ENCODE data around the gene AVPR1B.

AVPR1B gene

DNA sequence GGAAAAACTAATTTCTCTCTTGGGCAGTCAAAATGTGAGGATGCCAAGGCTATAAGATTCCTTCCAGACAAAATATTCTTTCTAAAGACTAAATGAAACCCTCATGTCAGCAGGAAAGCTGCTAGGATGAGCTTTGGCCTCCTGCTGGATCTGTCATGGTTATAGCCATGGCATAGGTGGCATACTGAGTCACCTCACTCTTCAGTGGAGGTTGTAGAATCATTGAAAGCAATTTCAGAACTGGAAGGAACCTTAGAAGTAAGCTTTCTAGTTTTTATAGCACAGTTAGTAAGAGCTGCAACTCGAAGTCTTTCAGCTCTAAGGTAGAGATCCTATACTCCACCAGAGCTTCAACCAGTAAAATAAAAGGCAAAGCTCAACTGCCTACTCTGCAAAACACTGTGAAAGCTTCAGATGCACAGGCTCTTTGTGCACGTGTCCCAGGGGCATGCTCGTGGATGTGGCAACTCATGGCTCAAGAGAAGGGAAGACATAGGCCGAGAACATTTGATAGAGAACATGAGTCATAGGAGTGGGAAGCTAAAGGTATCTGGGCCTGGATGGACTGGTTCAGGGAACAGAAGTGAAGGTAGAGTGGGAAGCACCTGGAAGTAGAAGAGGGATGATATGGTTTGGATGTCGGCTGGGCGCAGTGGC is 5.8 kb downstream of the AVPR1B start:
- DNase-seq (ENCODE audit: low read depth): no peak

DNA sequence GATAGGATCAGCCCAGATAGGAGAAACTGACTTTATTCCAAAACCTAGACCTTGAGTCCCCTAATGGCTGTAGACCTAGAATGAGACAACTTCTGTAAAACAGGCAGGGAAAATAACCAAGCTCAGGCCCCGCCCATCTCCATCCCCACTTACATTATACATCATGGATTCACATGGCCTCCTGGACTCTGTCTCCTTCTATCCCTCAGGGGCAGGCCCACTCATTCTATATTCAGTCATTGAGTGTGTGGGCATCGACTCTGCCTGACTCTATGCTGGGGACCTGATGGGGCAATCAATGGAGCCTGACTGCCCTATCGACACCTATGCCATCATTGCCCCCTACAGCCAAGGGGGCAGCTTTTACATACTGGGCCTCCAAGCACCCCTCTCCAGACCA is 6.4 kb downstream of the AVPR1B start:
- no peak for DNase-seq (ENCODE audit: low read depth)

DNA sequence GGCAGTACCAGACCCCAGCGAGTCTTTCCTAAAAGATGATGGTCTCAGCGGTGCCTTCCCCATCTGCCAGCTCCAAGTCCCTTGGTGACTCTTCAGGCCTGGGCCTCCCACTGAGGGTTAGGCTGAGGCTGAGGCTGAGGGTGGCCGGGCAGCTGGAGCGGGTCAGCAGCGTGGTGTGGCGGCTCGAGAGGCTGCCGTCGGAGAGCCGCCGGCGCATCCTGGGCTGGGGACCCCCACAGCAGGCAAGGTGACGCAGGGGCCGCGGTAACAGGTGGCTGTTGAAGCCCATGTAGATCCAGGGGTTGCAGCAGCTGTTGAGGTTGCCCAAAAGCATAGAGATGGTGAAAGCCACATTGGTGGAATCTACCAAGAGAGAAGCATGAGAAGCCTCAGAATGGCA is 7.0 kb downstream of the AVPR1B start:
- DNase-seq (ENCODE audit: low read depth): no peak

- no peak for DNase-seq (ENCODE audit: low read depth)
Observed at GRCh38 chr1:206109718-206110117, 7.5 kb downstream of the AVPR1B start.

- no peak for DNase-seq (ENCODE audit: low read depth)
Observed at GRCh38 chr1:206108635-206109034, 8.6 kb downstream of the AVPR1B start.

- DNase-seq (ENCODE audit: low read depth): no peak
Observed at GRCh38 chr1:206107168-206107544, 10.0 kb downstream of the AVPR1B start.

DNA sequence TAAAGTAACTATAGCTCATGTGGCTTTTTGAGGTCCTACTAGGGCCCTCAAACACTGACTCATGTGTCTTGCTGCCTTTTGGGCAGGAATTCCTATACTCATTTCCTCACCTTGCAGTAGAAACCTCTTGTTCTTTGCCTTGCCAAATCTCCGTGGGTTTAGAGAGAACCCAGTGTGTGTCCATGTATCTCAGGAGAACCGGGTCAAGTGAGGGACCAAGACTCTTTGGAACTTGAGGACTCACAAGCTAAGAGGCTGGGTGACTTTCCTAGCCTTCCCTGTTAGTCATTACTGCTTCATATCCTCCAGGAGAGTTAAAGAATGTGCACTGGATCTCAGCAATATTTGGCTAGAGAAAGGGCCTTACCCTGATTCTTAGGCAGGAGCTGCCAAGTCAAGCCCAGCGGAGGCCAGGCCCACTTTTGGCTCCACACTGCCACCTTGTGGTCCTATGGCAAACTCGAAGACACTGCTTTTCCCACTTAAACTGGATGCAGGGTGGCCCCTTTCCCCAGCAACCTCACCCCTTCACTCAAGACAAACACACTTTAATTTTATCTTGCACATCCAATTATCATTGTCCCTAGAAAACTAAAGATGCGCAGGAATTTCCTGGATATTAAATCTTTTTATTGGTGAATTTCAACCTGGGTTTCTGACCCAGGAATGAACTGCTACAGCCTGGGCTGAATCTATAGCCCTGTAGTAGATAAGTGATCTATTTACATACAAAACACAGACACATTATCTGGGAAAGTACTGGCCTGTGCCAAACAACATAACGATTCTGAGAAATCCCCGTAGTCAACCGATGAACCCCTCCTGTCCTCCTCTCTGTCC is 10.6 kb downstream of the AVPR1B start:
- DNase-seq (ENCODE audit: low read depth): peak; percentile 48

DNA sequence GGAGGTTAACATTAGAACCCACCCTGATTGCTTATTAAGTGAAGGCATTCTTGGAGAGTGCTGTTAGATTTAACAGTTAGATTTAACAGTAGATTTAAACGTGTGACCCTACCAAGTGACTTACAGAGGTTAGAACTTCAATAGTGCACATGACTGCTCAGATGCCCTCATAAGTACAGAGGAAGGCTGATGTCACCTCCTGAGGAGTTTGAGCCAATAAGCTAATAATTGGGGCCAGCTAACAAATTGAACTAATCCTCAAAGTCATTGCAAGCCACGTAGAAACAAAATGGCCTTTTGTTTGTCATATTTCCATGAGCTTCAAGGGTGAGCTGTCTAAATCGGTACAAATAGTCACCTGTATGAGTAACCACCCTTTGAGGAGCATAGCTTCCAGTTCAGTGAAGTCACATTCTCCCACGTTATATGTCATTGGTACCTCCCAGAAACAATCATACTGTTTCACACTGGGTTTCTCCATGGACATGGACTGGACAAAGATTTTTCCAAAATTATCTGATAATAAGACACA is 11.7 kb downstream of the AVPR1B start:
- DNase-seq (ENCODE audit: low read depth): no peak

DNA sequence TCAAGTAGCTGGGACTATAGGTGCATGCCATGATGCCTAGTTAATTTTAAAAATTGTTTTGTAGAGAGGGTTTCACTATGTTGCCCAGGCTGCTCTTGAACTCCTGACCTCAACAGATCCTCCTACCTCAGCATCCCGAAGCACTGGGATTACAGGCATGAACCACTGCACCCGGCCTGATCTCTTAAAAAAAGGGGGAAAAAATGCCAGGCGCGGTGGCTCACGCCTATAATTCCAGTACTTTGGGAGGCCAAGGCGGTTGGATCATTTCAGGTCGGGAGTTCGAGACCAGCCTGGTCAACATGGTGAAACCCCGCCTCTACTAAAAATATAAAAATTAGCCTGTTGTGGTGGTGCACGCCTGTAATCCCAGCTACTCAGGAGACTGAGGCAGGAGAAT is 13.2 kb downstream of the AVPR1B start:
- DNase-seq (ENCODE audit: low read depth): no peak

GRCh38 chr1:206102292-206102936 is 14.8 kb downstream of the AVPR1B start:
- DNase-seq (ENCODE audit: low read depth): no peak

GRCh38 chr1:206101351-206102045 is 15.7 kb downstream of the AVPR1B start:
- DNase-seq (ENCODE audit: low read depth): no peak

DNA sequence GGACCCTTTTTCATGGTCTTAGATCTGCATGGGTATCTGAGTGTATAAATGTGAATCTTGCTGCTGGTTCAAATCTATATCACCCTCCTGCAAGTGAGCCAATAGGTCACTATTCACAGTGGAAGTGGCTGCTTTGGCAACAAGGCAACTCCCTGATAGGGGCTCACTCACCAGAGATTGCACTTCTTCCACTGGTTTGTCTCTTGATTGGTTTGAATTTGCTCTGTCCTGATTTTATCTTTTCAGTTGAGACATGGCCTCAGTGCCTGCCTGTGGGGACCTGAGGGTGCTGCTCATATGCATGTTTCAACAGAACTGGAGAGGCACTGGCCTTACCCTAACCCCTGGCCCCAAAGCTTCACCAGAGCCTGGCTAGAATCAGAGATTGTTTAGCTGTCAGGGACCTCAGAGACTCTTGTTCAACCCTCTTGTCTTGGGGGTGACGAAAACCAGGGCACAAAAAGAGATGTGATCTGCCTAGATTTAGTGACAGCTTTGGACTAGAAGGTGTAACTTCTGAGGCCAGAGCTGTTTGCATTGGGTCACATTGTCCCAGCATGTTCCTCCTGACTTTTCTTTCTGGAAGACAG is 16.9 kb downstream of the AVPR1B start:
- DNase-seq (ENCODE audit: low read depth): no peak

- no peak for DNase-seq (ENCODE audit: low read depth)
Observed at GRCh38 chr1:206098242-206098919, 18.8 kb downstream of the AVPR1B start.

DNA sequence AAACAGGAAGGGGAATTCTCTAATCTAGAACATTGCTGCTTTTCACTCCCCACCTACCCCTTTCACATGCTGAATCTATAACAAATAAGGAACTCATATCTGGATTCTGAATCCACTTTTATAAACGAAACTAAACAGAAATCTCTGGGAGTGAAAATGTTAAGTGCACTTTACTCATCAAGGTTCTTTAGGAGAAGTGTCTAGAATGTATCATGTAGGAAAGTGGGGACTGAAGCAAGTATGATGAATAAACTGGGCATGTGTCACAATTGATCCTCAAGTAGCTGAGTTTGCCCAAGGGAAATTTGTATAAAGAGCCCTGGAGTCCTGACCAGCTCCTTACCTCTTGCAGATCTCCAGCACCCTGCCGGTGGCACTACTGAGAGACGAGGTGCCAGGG is 19.8 kb downstream of the AVPR1B start:
- DNase-seq (ENCODE audit: low read depth): no peak

GRCh38 chr1:206094024-206094423 is 23.2 kb downstream of the AVPR1B start:
- no peak for DNase-seq (ENCODE audit: low read depth)

GRCh38 chr1:206089341-206089740 is 27.8 kb downstream of the AVPR1B start:
- DNase-seq (ENCODE audit: low read depth): no peak

DNA sequence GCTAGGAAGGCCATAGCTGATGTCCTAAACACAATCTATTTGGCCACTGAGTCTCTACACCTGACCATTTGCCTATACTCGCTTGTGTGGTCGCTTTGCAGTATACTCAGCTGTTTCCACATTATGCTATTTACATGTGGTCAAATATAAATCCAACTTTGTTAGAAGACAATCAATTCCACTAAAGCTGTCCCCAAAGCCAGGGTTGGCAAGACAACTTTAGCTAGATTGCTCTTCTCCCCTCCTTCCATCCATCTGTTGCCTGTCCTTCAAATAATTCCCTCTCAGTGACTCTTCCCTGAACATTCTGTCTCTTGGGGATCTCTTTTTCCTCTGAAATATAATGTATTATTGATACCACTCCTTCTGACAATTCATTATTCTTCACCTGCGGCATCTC is 30.1 kb downstream of the AVPR1B start:
- DNase-seq (ENCODE audit: low read depth): no peak

GRCh38 chr1:206083750-206084149 is 33.4 kb downstream of the AVPR1B start:
- DNase-seq (ENCODE audit: low read depth): no peak

DNA sequence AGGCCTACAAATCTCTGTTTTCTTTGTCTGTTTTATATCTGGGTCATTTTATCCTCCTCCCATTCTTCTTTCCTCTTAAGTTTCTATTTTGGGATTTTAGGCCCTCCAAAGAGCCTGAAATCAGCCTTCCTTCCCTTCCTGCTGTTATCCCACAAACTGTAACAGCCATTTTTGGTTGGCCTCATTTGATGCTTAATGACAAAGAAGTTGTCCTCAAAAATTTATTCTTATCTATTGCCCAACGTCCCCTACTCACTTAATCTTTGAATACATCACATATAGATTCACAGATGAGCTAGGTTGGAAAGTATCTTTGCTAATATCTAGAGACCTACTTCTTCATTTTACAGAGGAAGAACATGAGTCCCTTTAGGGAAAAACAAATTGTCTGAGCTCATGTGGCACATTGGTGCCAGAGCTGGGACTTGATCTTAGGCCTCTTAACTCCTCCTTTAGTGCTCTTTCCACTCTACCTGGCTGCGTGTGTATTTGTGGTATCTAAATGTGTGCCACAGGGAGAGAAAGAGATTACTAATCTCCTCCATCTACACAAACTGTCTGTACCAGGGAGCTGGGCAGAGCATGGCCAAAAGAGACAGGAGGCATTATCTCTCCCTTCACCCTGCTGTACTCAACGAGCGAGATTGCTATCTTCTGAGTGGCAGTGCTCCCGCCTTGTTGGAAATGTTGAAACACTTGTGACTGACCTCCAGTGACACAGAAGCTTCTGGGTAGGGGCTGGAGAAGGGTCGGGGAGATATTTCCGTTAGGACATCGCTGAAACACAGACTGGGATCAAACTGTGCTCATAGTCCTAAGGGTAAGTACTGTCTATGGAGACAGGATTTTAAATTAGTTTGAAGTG is 34.1 kb downstream of the AVPR1B start:
- no peak for DNase-seq (ENCODE audit: low read depth)

DNA sequence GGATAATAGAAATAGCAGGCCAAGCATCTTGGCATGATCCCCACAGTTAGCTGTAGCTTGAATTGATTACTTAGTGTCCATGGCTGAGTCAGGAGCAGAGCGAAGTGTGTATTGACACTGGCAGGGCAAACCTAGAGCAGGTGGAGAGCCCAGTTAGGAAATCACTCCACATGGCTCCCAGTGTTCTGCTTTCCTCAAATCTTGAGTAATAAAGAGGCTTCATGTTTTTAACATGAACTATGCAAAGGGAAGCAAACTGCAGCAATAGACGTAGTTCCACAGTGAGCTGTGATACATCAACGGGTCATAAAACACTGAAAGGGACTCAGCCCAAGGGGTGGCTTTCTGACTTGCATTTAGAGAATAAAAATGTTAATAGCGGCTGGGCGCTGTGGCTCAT is 35.3 kb downstream of the AVPR1B start:
- DNase-seq (ENCODE audit: low read depth): no peak
